ENCODE results near the gene SLC8A1. TPM values are rescaled to one million over a fixed set of nuclear protein-coding genes. Genes with fewer than 3 reads are reported as not detected.

Gene SLC8A1
- total RNA-seq, 1 donor from 2014 or later = 5.7 TPM

DNA sequence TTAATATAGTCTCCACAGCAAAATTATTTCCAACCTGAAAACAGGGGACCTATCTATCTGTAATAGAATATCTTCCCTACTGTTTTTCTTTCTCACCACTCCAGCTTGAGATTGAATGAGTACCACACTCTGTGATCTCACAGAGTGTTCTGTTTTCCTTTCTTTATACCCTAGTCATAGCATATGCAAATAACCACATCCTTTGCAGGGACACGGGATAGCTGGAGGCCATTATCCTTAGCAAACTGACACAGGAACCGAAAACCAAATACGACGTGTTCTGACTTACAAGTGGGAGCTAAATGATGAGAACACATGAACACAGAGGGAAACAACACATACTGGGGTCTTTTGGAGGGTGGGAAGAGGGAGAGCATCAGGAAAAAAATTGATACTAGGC, 224.7 kb downstream of the SLC8A1 start:
- no peaks in the 10 kb centered on the region for H3K27me3 Mint-ChIP-seq
- H3K36me3 Mint-ChIP-seq (ENCODE audit: insufficient read depth) = no peaks in the 10 kb centered on the region
- DNase-seq (ENCODE audit: low spot score, unreplicated experiment) = no peak
- no peak overlapping the region for H3K4me3 Mint-ChIP-seq (ENCODE audit: low read depth)
- TF ChIP-seq, protein P1, sequence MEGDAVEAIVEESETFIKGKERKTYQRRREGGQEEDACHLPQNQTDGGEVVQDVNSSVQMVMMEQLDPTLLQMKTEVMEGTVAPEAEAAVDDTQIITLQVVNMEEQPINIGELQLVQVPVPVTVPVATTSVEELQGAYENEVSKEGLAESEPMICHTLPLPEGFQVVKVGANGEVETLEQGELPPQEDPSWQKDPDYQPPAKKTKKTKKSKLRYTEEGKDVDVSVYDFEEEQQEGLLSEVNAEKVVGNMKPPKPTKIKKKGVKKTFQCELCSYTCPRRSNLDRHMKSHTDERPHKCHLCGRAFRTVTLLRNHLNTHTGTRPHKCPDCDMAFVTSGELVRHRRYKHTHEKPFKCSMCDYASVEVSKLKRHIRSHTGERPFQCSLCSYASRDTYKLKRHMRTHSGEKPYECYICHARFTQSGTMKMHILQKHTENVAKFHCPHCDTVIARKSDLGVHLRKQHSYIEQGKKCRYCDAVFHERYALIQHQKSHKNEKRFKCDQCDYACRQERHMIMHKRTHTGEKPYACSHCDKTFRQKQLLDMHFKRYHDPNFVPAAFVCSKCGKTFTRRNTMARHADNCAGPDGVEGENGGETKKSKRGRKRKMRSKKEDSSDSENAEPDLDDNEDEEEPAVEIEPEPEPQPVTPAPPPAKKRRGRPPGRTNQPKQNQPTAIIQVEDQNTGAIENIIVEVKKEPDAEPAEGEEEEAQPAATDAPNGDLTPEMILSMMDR (IDR thresholded peaks at IDR 0.05; ENCODE audit: unreplicated experiment) = no peak
- H3K27ac Mint-ChIP-seq = no peak overlapping the region
- no peaks in the 10 kb centered on the region for H3K4me1 Mint-ChIP-seq (ENCODE audit: low read depth)
- H3K9me3 Mint-ChIP-seq (ENCODE audit: low read depth) = peaks cover 3% of the 10 kb centered on the region

- H3K4me1 Mint-ChIP-seq (ENCODE audit: low read depth) = no peaks in the 10 kb centered on the region
- H3K27me3 Mint-ChIP-seq = no peaks in the 10 kb centered on the region
- H3K36me3 Mint-ChIP-seq (ENCODE audit: insufficient read depth) = no peaks in the 10 kb centered on the region
- DNase-seq (ENCODE audit: low spot score, unreplicated experiment) = no peak
- H3K9me3 Mint-ChIP-seq (ENCODE audit: low read depth) = peaks cover 2% of the 10 kb centered on the region
- TF ChIP-seq, protein P1 (IDR thresholded peaks at IDR 0.05; ENCODE audit: unreplicated experiment) = no peak
- H3K27ac Mint-ChIP-seq = no peak overlapping the region
- H3K4me3 Mint-ChIP-seq (ENCODE audit: low read depth) = no peak overlapping the region
Measured at GRCh38 chr2:40226637-40227036, 225.3 kb downstream of the SLC8A1 start.

DNA sequence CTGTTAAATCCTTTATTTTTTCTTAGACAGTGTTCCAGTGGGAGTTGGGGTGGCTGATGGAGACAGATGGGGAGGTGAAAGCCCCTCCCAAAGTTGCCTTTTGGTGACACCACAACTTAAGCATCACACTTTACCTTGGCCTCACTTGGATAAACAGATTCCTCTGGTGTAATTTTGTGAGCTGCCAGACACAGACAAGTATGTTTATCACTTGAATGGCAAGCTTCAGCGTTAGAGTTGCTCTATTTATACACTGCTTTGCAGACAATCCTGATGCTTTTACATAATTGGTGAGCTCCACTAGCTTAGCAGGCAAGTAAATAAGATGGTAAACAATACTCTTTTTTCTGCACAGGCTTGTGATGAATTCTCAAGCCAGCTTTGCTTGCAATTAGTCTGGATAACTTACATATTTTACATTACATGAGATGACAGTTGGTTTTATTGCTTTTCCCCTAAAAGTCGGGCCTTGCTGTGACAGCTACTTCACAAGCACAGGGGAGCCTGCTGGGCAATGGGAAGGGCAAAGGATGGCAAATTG, 226.2 kb downstream of the SLC8A1 start:
- no peak overlapping the region for H3K27ac Mint-ChIP-seq
- H3K4me3 Mint-ChIP-seq (ENCODE audit: low read depth) = no peak overlapping the region
- peaks cover 4% of the 10 kb centered on the region for H3K9me3 Mint-ChIP-seq (ENCODE audit: low read depth)
- no peak for DNase-seq (ENCODE audit: low spot score, unreplicated experiment)
- no peaks in the 10 kb centered on the region for H3K27me3 Mint-ChIP-seq
- TF ChIP-seq, protein P1 (IDR thresholded peaks at IDR 0.05; ENCODE audit: unreplicated experiment) = no peak
- H3K4me1 Mint-ChIP-seq (ENCODE audit: low read depth) = no peaks in the 10 kb centered on the region
- H3K36me3 Mint-ChIP-seq (ENCODE audit: insufficient read depth) = no peaks in the 10 kb centered on the region

GRCh38 chr2:40224318-40224717, 227.6 kb downstream of the SLC8A1 start:
- H3K27me3 Mint-ChIP-seq = no peaks in the 10 kb centered on the region
- peaks cover 4% of the 10 kb centered on the region for H3K9me3 Mint-ChIP-seq (ENCODE audit: low read depth)
- no peak for DNase-seq (ENCODE audit: low spot score, unreplicated experiment)
- TF ChIP-seq, protein P1 (IDR thresholded peaks at IDR 0.05; ENCODE audit: unreplicated experiment) = no peak
- no peaks in the 10 kb centered on the region for H3K4me1 Mint-ChIP-seq (ENCODE audit: low read depth)
- no peak overlapping the region for H3K4me3 Mint-ChIP-seq (ENCODE audit: low read depth)
- H3K36me3 Mint-ChIP-seq (ENCODE audit: insufficient read depth) = no peaks in the 10 kb centered on the region
- H3K27ac Mint-ChIP-seq = no peak overlapping the region

- H3K4me1 Mint-ChIP-seq (ENCODE audit: low read depth) = no peaks in the 10 kb centered on the region
- H3K27ac Mint-ChIP-seq = no peak overlapping the region
- H3K36me3 Mint-ChIP-seq (ENCODE audit: insufficient read depth) = no peaks in the 10 kb centered on the region
- no peaks in the 10 kb centered on the region for H3K27me3 Mint-ChIP-seq
- H3K4me3 Mint-ChIP-seq (ENCODE audit: low read depth) = no peak overlapping the region
- DNase-seq (ENCODE audit: low spot score, unreplicated experiment) = no peak
- TF ChIP-seq, protein P1 (IDR thresholded peaks at IDR 0.05; ENCODE audit: unreplicated experiment) = no peak
- H3K9me3 Mint-ChIP-seq (ENCODE audit: low read depth) = peaks cover 18% of the 10 kb centered on the region
Measured at GRCh38 chr2:40220177-40220925, 231.5 kb downstream of the SLC8A1 start.

All from progenitor cell of endocrine pancreas (in vitro differentiated cells).